Sciatic nerve (tissue), 2 donors: Measurements from ENCODE around the gene MPI. TPM values are rescaled to one million over a fixed set of nuclear protein-coding genes. Genes with fewer than 3 reads are reported as not detected.
A peak's percentile ranks its signal among the peaks of the same experiment; 100 is the strongest.
"Not testable (repeated sequence)": the region's sequence is repeated elsewhere in the genome, so short reads cannot be mapped to it uniquely, and the experiment has no call there.

Experiments used
- ATAC-seq: fragments of 200-7000 bp; cut with Tn5 transposase; one replicate; pipeline ENCODE4 v1.9.1; 2020; ENCODE audit warnings: mild to moderate bottlenecking, moderate library complexity
- DNase-seq: peaks from one replicate; pipeline ENCODE4 v3.0.0-alpha.2; 2020; ENCODE audit warnings: low spot score
- intact Hi-C: fragments of 100-400 bp; cut with DNase I; formaldehyde crosslinking; loops from one replicate; pipeline ENCODE4 v1.14.2; 2022
- total RNA-seq: library from RNA; stranded (reverse); fragmentation: NEBNext Ultra II Directional; extraction: Animal tissue kit (Norgen Biotek cat#: 25700); gene quantifications from one replicate; pipeline ENCODE4 v1.2.1, GENCODE V29; 2021
- donor health status: DM: no; HTN: no; CAD: no.
- donor health status: DM: no; HTN: no; CAD: no.

Gene MPI
- total RNA-seq, 1 donor from 2014 or later = 38.2 TPM

DNA sequence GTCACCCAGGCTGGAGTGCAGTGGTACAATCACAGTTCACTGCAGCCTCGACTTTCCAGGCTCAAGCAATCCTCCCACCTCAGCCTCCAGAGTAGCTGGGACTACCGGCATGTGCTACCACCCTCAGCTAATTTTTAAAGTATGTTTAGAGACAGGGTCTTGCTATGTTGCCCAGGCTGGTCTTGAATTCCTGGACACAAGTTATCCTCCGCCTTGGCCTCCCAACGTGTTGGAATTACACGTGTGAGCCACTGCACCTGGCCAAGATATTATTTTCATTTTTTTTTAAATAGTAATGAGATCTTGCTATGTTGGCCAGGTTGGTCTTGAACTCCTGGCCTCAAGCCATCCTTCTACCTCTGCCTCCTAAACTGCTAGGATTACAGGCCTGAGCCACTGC, 4.4 kb upstream of the MPI start:
- intact Hi-C loops = no loop called here
- DNase-seq (no peak), ATAC-seq (no peak)

DNA sequence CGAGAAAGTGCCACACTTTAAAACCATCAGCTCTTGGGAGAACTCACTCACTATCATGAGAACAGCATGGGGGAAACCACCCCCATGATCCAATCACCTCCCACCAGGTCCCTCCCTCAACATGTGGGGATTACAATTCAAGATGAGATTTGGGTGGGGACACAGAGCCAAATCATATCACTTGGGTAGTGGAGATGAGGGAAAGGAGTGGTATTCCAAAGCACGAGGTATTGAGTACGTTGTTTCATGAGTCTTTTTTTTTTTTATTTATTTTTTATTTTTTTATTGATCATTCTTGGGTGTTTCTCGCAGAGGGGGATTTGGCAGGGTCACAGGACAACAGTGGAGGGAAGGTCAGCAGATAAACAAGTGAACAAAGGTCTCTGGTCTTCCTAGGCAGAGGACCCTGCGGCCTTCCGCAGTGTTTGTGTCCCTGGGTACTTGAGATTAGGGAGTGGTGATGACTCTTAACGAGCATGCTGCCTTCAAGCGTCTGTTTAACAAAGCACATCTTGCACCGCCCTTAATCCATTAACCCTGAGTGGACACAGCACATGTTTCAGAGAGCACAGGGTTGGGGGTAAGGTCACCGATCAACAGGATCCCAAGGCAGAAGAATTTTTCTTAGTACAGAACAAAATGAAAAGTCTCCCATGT, 2.2 kb upstream of the MPI start:
- ATAC-seq, DNase-seq, intact Hi-C loops: not testable (repeated sequence)

DNA sequence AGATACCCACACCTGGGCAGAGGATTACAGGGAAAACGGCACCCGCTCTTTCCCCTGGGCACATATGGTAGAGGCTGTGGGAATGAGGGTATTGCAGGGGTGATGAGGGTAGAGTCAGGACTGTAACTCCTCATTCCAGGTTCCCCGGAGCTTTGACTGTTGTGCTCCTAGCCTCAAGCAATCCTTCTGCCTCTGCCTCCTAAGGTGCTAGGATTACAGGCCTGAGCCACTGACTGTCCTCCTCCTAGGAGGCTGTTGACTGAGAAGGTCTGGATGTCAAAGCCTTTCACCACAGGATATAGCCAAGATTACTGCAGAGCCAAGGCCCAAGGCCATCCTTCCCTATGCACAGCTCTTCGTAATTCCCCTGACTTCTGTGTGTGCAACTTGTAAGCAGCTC, 1.1 kb upstream of the MPI start:
- DNase-seq = no peak
- intact Hi-C loops = no loop called here
- ATAC-seq = no peak

DNA sequence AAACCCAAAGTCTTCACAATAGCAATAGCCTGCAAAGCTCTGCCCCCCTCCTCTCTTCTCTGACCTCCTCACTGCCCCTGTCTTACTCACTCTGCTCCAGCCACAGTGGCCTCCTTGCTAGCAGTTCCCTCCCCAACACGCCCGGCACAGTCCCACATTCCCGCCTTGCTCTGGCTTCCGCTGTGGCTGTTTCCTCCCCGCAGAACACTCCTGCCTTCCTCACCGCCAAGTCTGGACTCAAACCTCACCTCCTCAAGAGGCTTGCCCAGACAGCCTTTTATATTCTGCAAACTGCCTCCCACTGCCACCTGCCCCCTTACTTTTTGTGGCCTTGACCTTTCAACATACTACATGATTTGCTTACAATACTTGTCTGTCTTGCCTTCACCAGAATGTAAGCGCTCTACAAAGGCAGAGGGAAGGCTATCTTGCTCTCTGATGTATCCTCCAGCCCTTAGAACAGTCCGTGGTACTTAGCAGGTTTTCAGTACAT, 406 bp upstream of the MPI start:
- DNase-seq (peak; percentile 69), ATAC-seq (peak; percentile 78)
- intact Hi-C loops = no loop called here

DNA sequence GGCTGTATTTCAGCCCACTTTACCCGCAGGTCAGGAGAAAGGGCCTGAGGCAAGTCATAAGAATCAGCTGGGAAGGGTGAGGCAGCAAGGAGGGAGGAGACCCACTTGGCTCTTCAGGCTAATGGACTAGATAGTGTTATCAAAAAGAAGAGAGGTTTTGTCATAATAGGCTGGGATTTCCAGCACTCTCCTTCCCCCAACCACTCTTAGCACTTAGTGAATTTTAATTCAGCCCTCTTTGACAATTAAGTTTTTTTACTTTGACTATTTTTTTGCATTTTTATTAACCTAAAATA, 771 bp downstream of the MPI start:
- ATAC-seq = no peak
- DNase-seq = no peak
- intact Hi-C loops = loop anchor here (10.0 kb wide), 1 partner anchor 56 kb away; no protein-coding TSS in a partner anchor

DNA sequence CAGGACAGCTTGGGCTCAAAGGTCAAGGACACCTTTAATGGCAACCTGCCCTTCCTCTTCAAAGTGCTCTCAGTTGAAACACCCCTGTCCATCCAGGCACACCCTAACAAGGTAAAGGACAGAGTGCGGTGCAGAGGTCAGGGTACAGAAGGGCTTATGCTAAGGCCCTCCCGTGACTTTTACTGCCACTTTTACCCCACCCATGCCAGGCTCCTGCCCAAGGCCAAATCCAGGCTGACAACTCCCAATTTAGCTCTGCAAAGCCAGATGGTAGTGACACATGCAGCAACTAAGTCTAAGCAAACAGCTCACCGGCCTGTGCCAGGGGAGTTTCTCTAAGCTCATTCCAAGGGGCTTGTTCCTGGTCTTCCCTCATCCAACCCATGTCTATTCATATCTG, 1.6 kb downstream of the MPI start:
- DNase-seq = no peak
- intact Hi-C loops = loop anchor here (10.0 kb wide), 1 partner anchor 57 kb away; no protein-coding TSS in a partner anchor
- no peak for ATAC-seq

DNA sequence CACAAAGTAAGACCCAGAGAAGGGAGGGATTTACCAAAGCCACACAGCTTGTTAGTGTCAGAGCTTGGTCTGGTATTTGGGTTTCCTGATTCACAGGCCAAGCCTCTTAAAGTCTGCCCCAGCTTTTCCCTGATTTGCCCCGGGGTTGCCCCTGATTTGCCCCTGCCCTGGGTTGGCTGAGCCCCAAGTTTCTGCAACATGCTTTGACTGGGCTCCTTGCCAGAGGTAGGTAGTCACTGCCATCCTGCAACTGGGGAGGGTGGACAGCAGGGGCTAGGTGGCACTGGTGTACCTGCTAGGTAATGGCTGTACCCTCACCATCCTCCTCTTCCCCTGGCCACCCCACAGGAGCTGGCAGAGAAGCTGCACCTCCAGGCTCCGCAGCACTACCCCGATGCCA, 2.5 kb downstream of the MPI start:
- ATAC-seq = no peak
- DNase-seq = no peak
- intact Hi-C loops = loop anchor here (10.0 kb wide), 1 partner anchor 58 kb away; no protein-coding TSS in a partner anchor

DNA sequence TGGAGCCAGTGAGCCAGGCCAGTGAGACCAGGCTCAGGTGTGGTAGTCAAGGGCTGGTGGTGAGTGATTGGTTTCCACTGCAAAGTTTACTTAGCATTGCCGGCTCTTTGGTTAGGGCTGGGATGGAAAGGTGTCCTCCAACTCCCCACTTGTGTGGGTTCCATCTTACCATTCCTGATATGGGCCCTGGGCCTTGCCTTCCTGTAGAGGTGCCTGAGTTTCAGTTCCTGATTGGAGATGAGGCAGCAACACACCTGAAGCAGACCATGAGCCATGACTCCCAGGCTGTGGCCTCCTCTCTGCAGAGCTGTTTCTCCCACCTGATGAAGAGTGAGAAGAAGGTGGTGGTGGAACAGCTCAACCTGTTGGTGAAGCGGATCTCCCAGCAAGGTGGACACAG, 3.1 kb downstream of the MPI start:
- intact Hi-C loops = loop anchor here (10.0 kb wide), 1 partner anchor 58 kb away; no protein-coding TSS in a partner anchor
- DNase-seq (no peak), ATAC-seq (no peak)

DNA sequence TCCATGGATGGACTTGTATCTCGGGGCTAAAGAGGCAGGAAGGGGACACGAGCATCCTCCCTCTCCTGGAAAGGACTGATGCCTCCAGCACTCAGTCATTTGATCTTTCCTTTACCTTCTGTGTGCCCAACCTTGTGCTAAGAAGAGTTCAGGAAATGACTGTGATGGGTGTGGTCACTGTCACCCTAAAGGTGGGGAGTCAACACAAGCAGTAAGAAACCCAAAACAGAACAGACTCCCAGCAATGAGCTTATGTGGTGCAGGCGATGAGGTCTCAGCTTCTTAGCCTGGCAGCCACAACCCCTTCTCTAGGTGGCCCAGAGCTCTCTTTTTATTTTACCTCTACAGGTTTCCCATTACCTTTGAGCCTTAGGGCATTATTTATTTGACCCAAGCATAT, 3.8 kb downstream of the MPI start:
- no peak for DNase-seq
- intact Hi-C loops = loop anchor here (10.0 kb wide), 1 partner anchor 59 kb away; no protein-coding TSS in a partner anchor

DNA sequence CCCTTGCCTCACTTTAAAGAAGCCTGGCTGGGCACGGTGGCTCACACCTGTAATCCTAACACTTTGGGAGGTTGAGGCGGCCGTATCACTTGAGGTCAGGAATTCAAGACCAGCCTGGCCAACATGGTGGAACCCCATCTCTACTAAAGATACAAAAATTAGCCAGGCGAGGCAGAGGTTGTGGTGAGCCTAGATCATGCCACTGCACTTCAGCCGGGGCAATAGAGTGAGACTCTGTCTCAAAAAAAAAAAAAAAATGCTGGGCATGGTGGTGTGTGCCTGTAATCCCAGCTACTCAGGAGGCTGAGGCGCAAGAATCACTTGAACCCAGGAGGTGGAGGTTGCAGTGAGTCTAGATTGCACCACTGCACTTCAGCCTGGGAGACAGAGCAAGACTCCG, 4.5 kb downstream of the MPI start:
- intact Hi-C loops = loop anchor here (10.0 kb wide), 1 partner anchor 60 kb away; no protein-coding TSS in a partner anchor
- not testable (repeated sequence) for ATAC-seq, DNase-seq

More for the DNA sequence above, 3.8 kb downstream of the MPI start:
- no peak for ATAC-seq

DNA sequence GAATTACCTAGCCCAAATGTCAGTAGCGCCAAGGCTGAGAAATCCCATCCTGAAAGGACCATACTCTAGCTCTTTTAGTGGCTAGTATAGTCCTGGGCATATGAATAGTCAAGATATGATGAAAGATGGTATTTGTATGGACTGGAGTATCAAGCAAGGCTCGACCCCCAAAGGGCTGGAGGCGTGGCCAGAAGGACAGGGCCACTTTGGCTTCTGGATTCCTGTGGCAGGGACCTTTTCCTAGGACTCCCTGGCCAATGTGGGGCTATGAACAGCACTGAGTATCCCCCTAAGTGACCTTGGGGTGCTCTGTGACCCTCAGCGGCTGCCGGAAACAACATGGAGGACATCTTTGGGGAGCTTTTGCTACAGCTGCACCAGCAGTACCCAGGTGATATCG, 6.0 kb downstream of the MPI start:
- DNase-seq (no peak), ATAC-seq (no peak)
- intact Hi-C loops = loop anchor here (10.0 kb wide), 1 partner anchor 61 kb away; no protein-coding TSS in a partner anchor

DNA sequence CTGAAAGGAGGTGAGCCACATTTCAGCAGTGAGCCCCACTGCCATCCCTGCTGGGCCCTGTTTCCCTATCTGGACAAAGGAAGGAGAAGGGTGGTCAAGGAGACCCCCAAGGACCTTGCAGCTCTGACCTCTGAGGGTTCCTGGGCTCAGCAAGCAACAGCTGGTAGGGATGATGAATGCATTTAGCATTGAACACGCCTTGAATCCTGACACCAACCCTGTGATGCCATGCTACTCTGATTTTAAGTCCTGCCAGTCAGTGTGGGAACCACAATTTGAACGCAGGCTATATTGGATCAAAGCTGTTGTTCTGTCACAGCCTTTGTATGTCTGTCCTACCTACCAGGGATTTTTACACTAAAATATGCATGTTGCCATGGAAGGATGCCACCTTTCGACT, 6.5 kb downstream of the MPI start:
- intact Hi-C loops = loop anchor here (10.0 kb wide), 1 partner anchor 62 kb away; no protein-coding TSS in a partner anchor
- no peak for ATAC-seq
- DNase-seq = no peak

DNA sequence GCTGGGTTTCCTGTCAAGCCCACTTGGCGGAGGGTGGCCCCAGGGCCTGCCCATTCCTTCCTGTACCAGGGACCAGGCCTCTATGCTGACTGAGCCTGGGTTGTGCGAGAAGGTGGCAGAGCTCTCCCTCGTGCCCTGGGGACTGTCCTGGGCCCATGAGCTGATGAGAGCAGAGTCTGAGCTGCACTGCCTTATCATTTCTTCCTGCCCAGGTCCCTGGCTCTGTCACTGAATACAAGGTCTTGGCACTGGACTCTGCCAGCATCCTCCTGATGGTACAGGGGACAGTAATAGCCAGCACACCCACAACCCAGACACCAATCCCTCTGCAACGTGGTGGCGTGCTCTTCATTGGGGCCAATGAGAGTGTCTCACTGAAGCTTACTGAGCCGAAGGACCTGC, 7.5 kb downstream of the MPI start:
- intact Hi-C loops = loop anchor here (10.0 kb wide), 1 partner anchor 62 kb away; no protein-coding TSS in a partner anchor
- DNase-seq = no peak
- ATAC-seq = no peak

DNA sequence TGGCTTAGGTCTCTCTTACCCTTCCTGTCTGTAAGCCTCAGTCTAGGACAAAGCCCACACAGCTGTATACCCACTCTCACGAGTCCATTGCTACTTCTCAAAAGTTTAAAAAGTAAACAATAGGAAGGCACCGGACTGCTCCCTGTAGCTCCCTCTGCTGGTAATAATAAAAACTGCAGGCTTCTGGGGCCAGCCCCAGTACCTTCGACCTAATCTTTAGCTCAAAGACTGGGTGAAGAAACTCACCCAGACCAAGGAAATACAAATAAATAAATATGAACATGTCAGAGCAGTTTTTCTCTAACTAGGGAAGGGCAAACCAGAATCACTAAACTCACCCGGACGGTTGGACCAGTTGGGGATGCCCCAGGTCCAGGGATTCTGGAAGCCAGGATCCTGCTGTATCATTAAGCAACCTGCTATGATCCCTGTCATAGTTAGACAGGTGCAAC, 11.8 kb downstream of the MPI start:
- ATAC-seq = peak; percentile 54
- intact Hi-C loops = loop anchor here (10.0 kb wide), 1 partner anchor 127 kb away; no protein-coding TSS in a partner anchor
- DNase-seq = peak; percentile 70

DNA sequence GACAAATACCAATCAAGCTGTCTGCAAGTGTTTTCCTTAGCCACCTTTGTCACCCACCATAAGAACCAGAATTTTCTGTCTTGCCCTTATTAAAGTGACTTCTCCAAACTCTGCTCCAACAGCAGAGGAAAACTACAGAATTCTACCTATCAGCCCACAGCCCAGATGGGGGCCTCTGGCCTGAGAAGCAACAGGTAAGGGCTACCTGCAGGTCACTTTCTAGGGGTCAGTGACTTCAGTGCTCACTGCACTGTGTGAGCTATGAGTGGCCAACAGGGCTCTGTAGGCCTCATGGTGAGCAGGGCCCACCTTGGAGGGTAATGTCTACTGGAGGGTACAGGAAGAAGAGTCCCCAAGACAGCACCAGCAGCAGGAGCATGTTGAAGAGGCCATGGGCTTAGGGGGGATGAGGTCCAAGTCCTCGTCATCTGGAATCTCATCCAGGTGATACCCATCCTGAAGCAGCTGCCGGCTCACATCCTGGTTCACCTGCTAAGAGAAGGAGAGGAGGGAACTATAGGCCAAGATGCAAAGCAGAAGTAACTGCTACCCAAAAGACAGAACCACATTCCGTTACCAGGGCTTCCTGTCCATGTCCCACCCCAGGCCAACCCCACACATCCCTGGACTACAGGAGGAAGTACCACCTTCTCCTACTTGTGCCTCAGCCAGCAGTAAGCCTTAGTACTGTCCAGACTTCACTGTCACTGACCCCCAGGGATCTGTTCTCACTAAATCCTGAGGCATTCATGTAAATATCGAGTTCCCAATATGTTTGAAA, 12.6 kb downstream of the MPI start:
- DNase-seq (no peak), ATAC-seq (no peak)
- intact Hi-C loops = loop anchor here (10.0 kb wide), 1 partner anchor 128 kb away; no protein-coding TSS in a partner anchor

DNA sequence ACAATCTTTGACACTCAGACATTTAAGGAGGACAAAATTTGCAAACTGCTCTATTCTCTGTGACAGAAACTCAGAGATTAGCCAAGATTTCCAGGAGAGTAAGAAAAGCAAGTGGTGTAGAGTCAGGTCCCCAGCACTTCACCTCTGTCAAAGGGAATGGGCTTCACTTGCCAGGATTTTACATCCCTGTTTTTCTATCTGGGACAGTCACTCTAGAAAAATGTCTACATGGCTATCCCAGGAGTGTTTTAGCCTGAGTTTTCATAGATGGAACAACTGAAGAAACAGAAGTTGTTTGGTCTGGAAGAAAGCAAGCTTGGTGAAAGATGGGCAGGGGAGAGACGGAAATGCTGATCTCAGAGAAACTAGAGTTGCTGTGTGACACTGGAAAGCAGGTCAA, 13.8 kb downstream of the MPI start:
- intact Hi-C loops = loop anchor here (10.0 kb wide), 1 partner anchor 129 kb away; no protein-coding TSS in a partner anchor
- DNase-seq (no peak), ATAC-seq (no peak)

DNA sequence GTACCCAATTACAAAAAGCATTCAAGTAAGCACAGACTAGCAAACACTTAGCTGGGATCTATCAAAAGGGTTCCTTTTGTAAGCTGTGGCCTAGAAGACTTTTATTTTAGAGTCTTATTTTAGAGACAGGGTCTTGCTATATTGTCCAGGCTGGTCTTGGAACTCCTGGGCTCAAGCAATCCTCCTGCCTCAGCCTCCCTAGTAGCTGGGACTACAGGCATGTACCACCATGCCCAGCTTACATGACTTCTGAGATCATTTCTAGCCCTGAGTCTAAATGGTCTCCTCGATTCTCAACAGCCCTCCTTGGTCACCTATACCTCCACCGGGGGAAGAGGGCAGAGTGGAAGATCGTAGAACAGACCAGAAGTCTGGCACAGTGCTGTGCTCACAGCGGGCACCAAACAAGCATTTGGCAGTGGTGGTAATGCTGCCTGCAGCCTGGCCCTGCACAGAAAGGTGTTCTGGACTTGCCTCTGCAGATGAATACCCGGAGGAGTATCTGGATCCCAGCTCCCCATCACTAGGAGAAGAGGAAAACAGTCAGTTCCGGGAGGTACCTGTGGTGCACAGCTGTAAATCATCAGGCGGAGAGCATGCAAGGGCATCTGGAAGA, 14.5 kb downstream of the MPI start:
- intact Hi-C loops = loop anchor here (10.0 kb wide), 1 partner anchor 129 kb away; no protein-coding TSS in a partner anchor
- DNase-seq = no peak
- ATAC-seq = no peak

DNA sequence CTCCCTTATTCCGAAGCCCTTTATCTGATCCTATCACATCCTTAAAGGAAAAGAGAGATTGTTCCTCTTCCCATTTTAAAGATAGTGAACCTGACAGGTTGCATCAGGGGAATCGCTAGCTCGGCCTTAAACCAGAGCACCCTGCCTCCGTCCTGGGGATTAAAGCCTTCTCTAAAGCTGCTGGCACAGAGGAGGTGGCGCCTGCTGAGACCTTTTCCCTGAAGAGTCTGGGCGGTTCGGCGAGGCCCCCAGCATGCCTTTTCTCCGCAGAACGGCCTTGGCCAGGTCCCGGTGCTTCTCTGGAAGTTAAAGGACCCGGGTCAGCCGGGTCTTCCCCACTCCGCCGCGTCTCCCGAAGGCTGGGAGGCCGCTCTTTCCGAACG, 16.2 kb downstream of the MPI start:
- ATAC-seq (peak; percentile 28), DNase-seq (peak; percentile 65)
- intact Hi-C loops = loop anchor here (10.0 kb wide), 1 partner anchor 131 kb away; no protein-coding TSS in a partner anchor
